Measurements from ENCODE around the gene FGB.

DNA sequence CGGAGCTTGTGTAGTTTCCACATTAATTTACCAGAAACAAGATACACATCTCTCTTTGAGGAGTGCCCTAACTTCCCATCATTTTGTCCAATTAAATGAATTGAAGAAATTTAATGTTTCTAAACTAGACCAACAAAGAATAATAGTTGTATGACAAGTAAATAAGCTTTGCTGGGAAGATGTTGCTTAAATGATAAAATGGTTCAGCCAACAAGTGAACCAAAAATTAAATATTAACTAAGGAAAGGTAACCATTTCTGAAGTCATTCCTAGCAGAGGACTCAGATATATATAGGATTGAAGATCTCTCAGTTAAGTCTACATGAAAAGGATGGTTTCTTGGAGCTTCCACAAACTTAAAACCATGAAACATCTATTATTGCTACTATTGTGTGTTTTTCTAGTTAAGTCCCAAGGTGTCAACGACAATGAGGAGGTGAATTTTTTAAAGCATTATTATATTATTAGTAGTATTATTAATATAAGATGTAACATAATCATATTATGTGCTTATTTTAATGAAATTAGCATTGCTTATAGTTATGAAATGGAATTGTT, at the start of gene FGB:
- TF ChIP-seq POLR2A (IDR thresholded peaks at IDR 0.05; ENCODE audit: low read length), result no peak
- no peak for TF ChIP-seq MAZ (IDR thresholded peaks at IDR 0.05; ENCODE audit: borderline replicate concordance, low read depth, low read length)
- no peak for TF ChIP-seq CHD2 (IDR thresholded peaks at IDR 0.05; ENCODE audit: low read length, partially characterized antibody)
- no peak for TF ChIP-seq FOSL2 (IDR thresholded peaks at IDR 0.05)
- TF ChIP-seq FOSL2 (CRISPR knock-in tag; IDR thresholded peaks at IDR 0.05), result no peak

All from A549 (cell line).